Natural killer cell (primary cell): ENCODE data around the gene FGF2. TPM values are rescaled to one million over a fixed set of nuclear protein-coding genes. Genes with fewer than 3 reads are reported as not detected.

Experiments
- ATAC-seq, 3 donors: fragments of 150-1000 bp in 2 of 3; fragments of 200-7000 bp in 1 of 3; cut with Tn5 transposase; 1 replicate in 1 of 3; 2 replicates in 2 of 3; pipeline ENCODE4 v1.10.0; 2021; ENCODE audit warnings: mild to moderate bottlenecking in 2 of 3, moderate library complexity in 2 of 3
- DNase-seq, 2 donors: peaks; one replicate each; pipeline versions ENCODE4 v3.0.0 to v3.0.0-alpha.2; 2013 to 2021; ENCODE audit warnings: mixed read lengths in 1 of 2
- H3K27ac ChIP-seq: one replicate; pipeline ENCODE4 v1.5.1; 2013; ENCODE audit warnings: mild to moderate bottlenecking, low read length
- H3K27me3 ChIP-seq: one replicate; pipeline ENCODE4 v1.6.1; 2013; ENCODE audit warnings: low read length; ENCODE audit not compliant: control insufficient read depth, insufficient read depth
- H3K36me3 ChIP-seq: one replicate; pipeline ENCODE4 v1.6.1; 2013; ENCODE audit warnings: low read length; ENCODE audit not compliant: control insufficient read depth, insufficient read depth
- H3K4me1 ChIP-seq: one replicate; pipeline ENCODE4 v1.6.1; 2013; ENCODE audit warnings: low read length; ENCODE audit not compliant: control insufficient read depth, insufficient read depth
- H3K4me3 ChIP-seq: one replicate; pipeline ENCODE4 v1.5.1; 2013; ENCODE audit warnings: low read length
- H3K9me3 ChIP-seq: one replicate; pipeline ENCODE4 v1.6.1; 2013; ENCODE audit warnings: low read length; ENCODE audit not compliant: control insufficient read depth, insufficient read depth
- H3K27ac Mint-ChIP-seq, 2 donors: one replicate each; pipeline ENCODE4 v1.8.0; 2022; ENCODE audit warnings: mild to moderate bottlenecking in 2 of 2, mixed read lengths in 2 of 2, moderate library complexity in 1 of 2
- H3K27me3 Mint-ChIP-seq, 2 donors: one replicate each; pipeline ENCODE4 v1.8.0; 2022; ENCODE audit warnings: low read depth in 2 of 2, mixed read lengths in 2 of 2
- H3K36me3 Mint-ChIP-seq: one replicate; pipeline ENCODE4 v1.8.0; 2022; ENCODE audit warnings: mixed read lengths
- H3K4me1 Mint-ChIP-seq, 2 donors: one replicate each; pipeline ENCODE4 v1.8.0; 2022; ENCODE audit warnings: mixed read lengths in 2 of 2
- H3K4me3 Mint-ChIP-seq: one replicate; pipeline ENCODE4 v1.8.0; 2022; ENCODE audit warnings: mild to moderate bottlenecking, moderate library complexity, mixed read lengths
- H3K9me3 Mint-ChIP-seq, 2 donors: one replicate each; pipeline ENCODE4 v1.8.0; 2022; ENCODE audit warnings: mixed read lengths in 2 of 2
- CTCF ChIP-seq: fragments of 200-600 bp; IDR thresholded peaks from one replicate; pipeline ENCODE4 v1.8.0; 2022; ENCODE audit warnings: antibody characterized with exemption
- WGBS: methylation state at CpG from one replicate; pipeline ENCODE4 v1.1.7; 2013; ENCODE audit warnings: missing lambda C conversion rate; ENCODE audit not compliant: insufficient coverage; 5-methylcytosine and 5-hydroxymethylcytosine counted together
- intact Hi-C: fragments of 100-400 bp; cut with micrococcal nuclease; formaldehyde crosslinking; loops from one replicate; pipeline ENCODE4 v1.14.2; 2022
- total RNA-seq, 4 donors: library from RNA; stranded (reverse); fragments of 120-200 nt in 1 of 4; gene quantifications; one replicate each; pipeline versions ENCODE4 v1.2.3 to v1.2.4, GENCODE V29; 2013 to 2022

The FGF2 gene
- total RNA-seq, 3 donors from 2014 or later (not counting 1 experiment from before 2014, with no cell fraction given) = not detected

- ATAC-seq (no peak), DNase-seq (no peak)
- Mint-ChIP-seq H3K27ac (no peak overlapping the region), H3K36me3 (peaks cover 6% of the 10 kb centered on the region), H3K4me1 (no peaks in the 10 kb centered on the region), H3K4me3 (no peak overlapping the region), H3K27me3 (no peaks in the 10 kb centered on the region), H3K9me3 (no peaks in the 10 kb centered on the region)
- intact Hi-C loops = no loop called here
- 93% methylated on average over 1 of the region's 1 CpG for WGBS
- H3K4me3 ChIP-seq = no peak overlapping the region
- H3K4me1 ChIP-seq = no peaks in the 10 kb centered on the region
- no peaks in the 10 kb centered on the region for H3K36me3 ChIP-seq
- no peaks in the 10 kb centered on the region for H3K27me3 ChIP-seq
- no peaks in the 10 kb centered on the region for H3K9me3 ChIP-seq
- TF ChIP-seq CTCF = no peak
- no peak overlapping the region for H3K27ac ChIP-seq
Observed at GRCh38 chr4:122912810-122913575, 86.4 kb downstream of the FGF2 start.

- Mint-ChIP-seq H3K36me3 (peaks cover 6% of the 10 kb centered on the region), H3K4me3 (no peak overlapping the region), H3K9me3 (no peaks in the 10 kb centered on the region), H3K4me1 (no peaks in the 10 kb centered on the region), H3K27ac (no peak overlapping the region), H3K27me3 (no peaks in the 10 kb centered on the region)
- no peak for DNase-seq
- Histone ChIP-seq H3K9me3 (no peaks in the 10 kb centered on the region), H3K36me3 (no peaks in the 10 kb centered on the region), H3K27ac (no peak overlapping the region), H3K4me1 (no peaks in the 10 kb centered on the region), H3K4me3 (no peak overlapping the region), H3K27me3 (no peaks in the 10 kb centered on the region)
- WGBS = 56% methylated on average over 2 of the region's 4 CpGs
- TF ChIP-seq CTCF = peak; percentile 59
- intact Hi-C loops = loop anchor here (1.0 kb wide), 1 partner anchor 156 kb away; no protein-coding TSS in a partner anchor
- peak; percentile 69 to 71 (median 70) for ATAC-seq
Observed at GRCh38 chr4:122914292-122914904, 87.8 kb downstream of the FGF2 start.

- intact Hi-C loops = loop anchor here (1.0 kb wide), 1 partner anchor 157 kb away; no protein-coding TSS in a partner anchor
- Mint-ChIP-seq H3K9me3 (no peaks in the 10 kb centered on the region), H3K36me3 (peaks cover 6% of the 10 kb centered on the region), H3K4me1 (no peaks in the 10 kb centered on the region), H3K27me3 (no peaks in the 10 kb centered on the region), H3K4me3 (no peak overlapping the region), H3K27ac (no peak overlapping the region)
- DNase-seq (no peak), ATAC-seq (no peak)
- TF ChIP-seq CTCF = no peak
- WGBS = 78% methylated on average over 3 of the region's 3 CpGs
- Histone ChIP-seq H3K36me3 (no peaks in the 10 kb centered on the region), H3K4me1 (no peaks in the 10 kb centered on the region), H3K4me3 (no peak overlapping the region), H3K27ac (no peak overlapping the region), H3K9me3 (no peaks in the 10 kb centered on the region), H3K27me3 (no peaks in the 10 kb centered on the region)
Observed at GRCh38 chr4:122914938-122915337, 88.3 kb downstream of the FGF2 start.
